22Rv1 (cell line): ENCODE measurements around the gene CCDC175.

Experiments
- H3K27ac ChIP-seq: fragments of 450-650 bp; 2 replicates; pipeline ENCODE4 v1.5.1; 2017
- ZFX ChIP-seq: fragments of 450-650 bp; IDR thresholded peaks from 2 replicates; pipeline ENCODE4 v1.6.1; 2017; ENCODE audit warnings: antibody characterized with exemption, borderline replicate concordance
- TF ChIP-seq, protein P1 (sequence below): fragments of 450-650 bp; IDR thresholded peaks from 2 replicates; pipeline ENCODE4 v1.5.1; 2017; ENCODE audit warnings: mild to moderate bottlenecking

CCDC175 gene

DNA sequence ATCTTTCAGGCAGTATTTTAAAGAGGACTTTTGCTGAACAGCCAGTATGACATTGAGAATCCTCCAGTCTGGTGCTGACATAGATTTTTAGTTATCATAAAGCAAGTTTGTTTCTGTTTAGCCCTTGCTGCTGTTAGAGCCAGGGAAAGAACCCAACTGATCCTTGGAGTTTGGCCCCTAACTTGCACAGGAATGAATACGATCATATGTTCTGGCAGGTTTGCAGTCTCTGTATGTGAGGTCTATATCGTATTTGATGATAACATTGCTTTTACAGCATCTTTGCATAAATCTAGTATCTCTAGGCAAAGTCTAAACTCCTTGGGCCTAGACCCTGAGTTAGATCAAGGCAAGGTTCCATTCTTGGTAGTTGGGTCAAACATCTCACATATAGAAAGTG lies 4.3 kb upstream of the CCDC175 start:
- no peak for TF ChIP-seq ZFX
- TF ChIP-seq, protein P1, sequence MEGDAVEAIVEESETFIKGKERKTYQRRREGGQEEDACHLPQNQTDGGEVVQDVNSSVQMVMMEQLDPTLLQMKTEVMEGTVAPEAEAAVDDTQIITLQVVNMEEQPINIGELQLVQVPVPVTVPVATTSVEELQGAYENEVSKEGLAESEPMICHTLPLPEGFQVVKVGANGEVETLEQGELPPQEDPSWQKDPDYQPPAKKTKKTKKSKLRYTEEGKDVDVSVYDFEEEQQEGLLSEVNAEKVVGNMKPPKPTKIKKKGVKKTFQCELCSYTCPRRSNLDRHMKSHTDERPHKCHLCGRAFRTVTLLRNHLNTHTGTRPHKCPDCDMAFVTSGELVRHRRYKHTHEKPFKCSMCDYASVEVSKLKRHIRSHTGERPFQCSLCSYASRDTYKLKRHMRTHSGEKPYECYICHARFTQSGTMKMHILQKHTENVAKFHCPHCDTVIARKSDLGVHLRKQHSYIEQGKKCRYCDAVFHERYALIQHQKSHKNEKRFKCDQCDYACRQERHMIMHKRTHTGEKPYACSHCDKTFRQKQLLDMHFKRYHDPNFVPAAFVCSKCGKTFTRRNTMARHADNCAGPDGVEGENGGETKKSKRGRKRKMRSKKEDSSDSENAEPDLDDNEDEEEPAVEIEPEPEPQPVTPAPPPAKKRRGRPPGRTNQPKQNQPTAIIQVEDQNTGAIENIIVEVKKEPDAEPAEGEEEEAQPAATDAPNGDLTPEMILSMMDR: no peak
- H3K27ac ChIP-seq: no peak overlapping the region

DNA sequence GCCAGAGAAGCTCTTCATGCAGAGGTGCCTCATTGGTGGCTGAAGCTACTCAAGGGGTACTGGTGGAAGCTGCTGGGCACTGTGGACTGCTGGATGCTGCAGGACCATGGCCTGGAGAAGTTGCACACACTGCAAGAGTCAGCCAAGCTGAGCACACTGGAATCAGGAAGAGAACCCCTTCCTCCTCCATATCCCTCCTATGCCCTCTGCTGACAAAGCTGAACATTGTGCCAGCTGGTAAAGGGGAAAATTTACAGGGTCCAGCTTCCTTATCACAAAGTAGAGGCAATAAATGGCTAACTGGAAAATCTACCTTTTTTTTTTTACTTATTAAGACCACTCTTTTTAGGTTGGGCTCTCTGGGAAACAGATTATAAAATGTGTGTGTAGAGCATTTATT lies 6.5 kb downstream of the CCDC175 start:
- no peak overlapping the region for H3K27ac ChIP-seq
- no peak for TF ChIP-seq ZFX
- TF ChIP-seq, protein P1: no peak

DNA sequence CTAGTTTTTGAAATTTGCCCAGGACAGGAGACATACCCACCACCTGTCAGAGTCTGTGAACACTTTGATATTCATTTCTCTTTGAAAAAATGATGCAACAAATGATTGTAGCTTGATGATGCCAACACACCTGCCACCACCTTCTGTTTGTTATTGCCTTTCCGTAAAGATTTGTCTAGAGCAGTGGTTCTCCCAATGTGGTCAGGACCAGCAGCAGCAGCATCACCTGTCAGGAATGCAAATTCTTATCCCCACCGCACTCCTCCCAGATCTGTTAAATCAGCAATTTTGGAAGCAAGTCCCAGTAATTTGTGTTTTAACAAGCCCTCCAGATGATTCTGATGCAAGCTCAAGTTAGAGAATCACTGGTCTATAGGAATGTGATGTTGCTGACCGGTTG lies 9.9 kb downstream of the CCDC175 start:
- no peak overlapping the region for H3K27ac ChIP-seq
- TF ChIP-seq, protein P1: no peak
- no peak for TF ChIP-seq ZFX

DNA sequence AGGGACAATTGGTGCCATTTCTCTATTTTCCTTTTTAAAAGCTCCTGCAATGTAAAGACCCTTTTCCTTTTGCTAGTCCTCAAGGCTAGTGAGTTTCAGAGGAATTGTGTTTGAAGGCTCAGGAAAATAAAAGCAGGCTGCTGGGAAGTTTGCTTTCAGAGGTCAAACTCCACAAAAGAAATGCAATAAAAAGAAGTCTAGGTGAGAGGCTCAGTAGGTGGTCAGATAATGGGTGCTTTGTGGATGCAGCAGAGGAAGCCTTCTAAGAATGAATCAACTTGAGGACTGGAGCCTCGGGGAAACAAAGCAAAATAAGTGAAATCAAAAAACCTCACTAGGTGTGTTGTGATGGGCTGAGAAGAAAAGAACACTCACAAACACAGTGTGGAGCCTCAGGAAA lies 10.3 kb downstream of the CCDC175 start:
- no peak overlapping the region for H3K27ac ChIP-seq
- TF ChIP-seq ZFX: no peak
- TF ChIP-seq, protein P1: no peak

DNA sequence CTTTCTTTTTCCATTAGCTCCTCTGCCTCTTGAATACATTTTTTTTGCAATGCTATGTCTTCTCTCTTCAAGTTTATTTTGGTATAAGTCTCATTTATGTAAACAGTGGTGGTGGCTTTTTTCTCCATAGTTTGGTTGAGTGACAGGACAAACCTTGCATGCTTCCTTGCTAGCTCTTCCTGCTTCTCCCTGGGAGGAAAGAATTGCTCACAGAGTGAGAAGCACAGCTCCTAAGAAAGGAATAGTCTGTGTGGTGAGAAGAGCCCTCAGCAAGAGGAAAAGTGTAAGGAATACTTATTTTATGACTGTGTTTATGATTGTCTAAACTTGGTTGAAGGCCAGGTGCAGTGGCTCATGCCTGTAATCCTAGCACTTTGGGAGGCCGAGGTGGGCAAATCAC lies 11.5 kb downstream of the CCDC175 start:
- no peak for TF ChIP-seq ZFX
- TF ChIP-seq, protein P1: no peak
- no peak overlapping the region for H3K27ac ChIP-seq

DNA sequence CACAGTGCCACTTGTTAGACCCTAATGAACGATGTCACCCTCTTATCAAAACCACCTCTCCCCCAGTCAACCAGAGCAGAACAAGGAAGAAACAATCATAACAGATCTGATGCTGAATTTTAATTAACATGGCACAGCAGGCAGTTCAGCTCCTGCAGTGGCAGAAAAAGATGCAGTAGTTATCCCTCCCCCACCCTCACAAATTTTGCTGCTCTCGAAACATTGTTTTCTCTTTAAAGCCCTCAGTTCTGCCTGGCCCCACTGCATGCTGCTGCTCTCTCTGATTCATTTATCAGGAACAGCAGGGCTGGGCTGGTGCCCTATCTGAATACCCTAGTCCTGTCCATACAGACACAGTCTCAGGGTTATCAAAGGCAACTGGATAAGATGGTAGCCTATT lies 12.2 kb downstream of the CCDC175 start:
- TF ChIP-seq ZFX: no peak
- TF ChIP-seq, protein P1: no peak
- no peak overlapping the region for H3K27ac ChIP-seq

DNA sequence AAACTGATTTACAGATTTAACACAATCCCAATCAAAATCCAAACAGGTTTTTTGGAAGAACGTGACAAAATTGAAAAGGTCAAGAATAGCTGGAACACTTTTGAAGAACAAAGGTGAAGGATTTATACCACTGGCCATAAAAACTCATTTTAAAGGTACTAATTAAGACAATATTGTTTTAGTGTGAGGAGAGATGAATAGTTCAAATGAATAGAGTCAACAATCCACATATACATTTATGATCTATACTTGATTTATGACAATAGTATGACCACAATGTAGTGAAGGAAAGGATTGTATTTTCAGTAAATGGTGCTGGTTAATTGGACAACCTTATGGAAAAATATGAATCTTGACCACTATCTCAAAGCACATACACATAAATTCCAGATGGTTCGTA lies 29.3 kb downstream of the CCDC175 start:
- no peak for TF ChIP-seq ZFX
- TF ChIP-seq, protein P1: no peak
- H3K27ac ChIP-seq: no peak overlapping the region
